H9 (cell line): ENCODE results near the gene C1orf105. TPM values are rescaled to one million over a fixed set of nuclear protein-coding genes. Genes with fewer than 3 reads are reported as not detected.

Experiments
- DNase-seq: peaks from one replicate; pipeline ENCODE4 v3.0.0-alpha.2; 2017
- H2AFZ ChIP-seq: one replicate; pipeline ENCODE4 v1.6.1; 2013; ENCODE audit warnings: mild to moderate bottlenecking, low read length, control low read depth, moderate library complexity
- H2AK5ac ChIP-seq: 2 replicates; pipeline ENCODE4 v1.6.1; 2013; ENCODE audit warnings: low read length, control low read depth, mixed read lengths; ENCODE audit not compliant: insufficient read length
- H2BK120ac ChIP-seq: one replicate; pipeline ENCODE4 v1.6.1; 2013; ENCODE audit warnings: low read depth, mild to moderate bottlenecking, low read length, control low read depth, inconsistent platforms; ENCODE audit not compliant: poor library complexity, severe bottlenecking
- H2BK12ac ChIP-seq: 2 replicates; pipeline ENCODE4 v1.6.1; 2013; ENCODE audit warnings: low read length, control low read depth, mixed read lengths, low read depth; ENCODE audit not compliant: insufficient read length
- H2BK15ac ChIP-seq: 2 replicates; pipeline ENCODE4 v1.6.1; 2013; ENCODE audit warnings: low read depth, low read length, control low read depth
- H2BK20ac ChIP-seq: one replicate; pipeline ENCODE4 v1.6.1; 2013; ENCODE audit warnings: low read depth, mild to moderate bottlenecking, low read length, control low read depth, inconsistent platforms; ENCODE audit not compliant: poor library complexity, severe bottlenecking
- H2BK5ac ChIP-seq: 2 replicates; pipeline ENCODE4 v1.6.1; 2013; ENCODE audit warnings: low read length, control low read depth, mixed read lengths; ENCODE audit not compliant: insufficient read length
- H3K14ac ChIP-seq: 2 replicates; pipeline ENCODE4 v1.6.1; 2013; ENCODE audit warnings: low read length, control low read depth; ENCODE audit not compliant: insufficient read depth
- H3K18ac ChIP-seq: 2 replicates; pipeline ENCODE4 v1.6.1; 2013; ENCODE audit warnings: low read depth, mild to moderate bottlenecking, mixed read lengths, low read length, control low read depth; ENCODE audit not compliant: insufficient read length
- H3K23ac ChIP-seq: 2 replicates; pipeline ENCODE4 v1.6.1; 2013; ENCODE audit warnings: low read length, control low read depth, mixed read lengths, low read depth; ENCODE audit not compliant: insufficient read length
- H3K23me2 ChIP-seq: 2 replicates; pipeline ENCODE4 v1.6.1; 2013; ENCODE audit warnings: low read depth, mild to moderate bottlenecking, mixed read lengths, low read length, control low read depth; ENCODE audit not compliant: insufficient read length, poor library complexity, severe bottlenecking
- H3K27ac ChIP-seq: 2 replicates; pipeline ENCODE4 v1.5.1; 2013; ENCODE audit warnings: low read length, control low read depth, mixed read lengths, low read depth; ENCODE audit not compliant: insufficient read length
- H3K27me3 ChIP-seq: 2 replicates; pipeline ENCODE4 v1.6.1; 2013; ENCODE audit warnings: low read length, control low read depth, inconsistent platforms; ENCODE audit not compliant: insufficient read depth
- H3K4ac ChIP-seq: 2 replicates; pipeline ENCODE4 v1.6.1; 2013; ENCODE audit warnings: low read depth, mild to moderate bottlenecking, control low read depth, inconsistent platforms, low read length, moderate library complexity
- H3K4me1 ChIP-seq: 2 replicates; pipeline ENCODE4 v1.6.1; 2013; ENCODE audit warnings: low read length, control low read depth, inconsistent platforms; ENCODE audit not compliant: insufficient read depth
- H3K4me2 ChIP-seq: 2 replicates; pipeline ENCODE4 v1.6.1; 2013; ENCODE audit warnings: low read length, control low read depth, mixed read lengths; ENCODE audit not compliant: insufficient read length, insufficient read depth
- H3K56ac ChIP-seq: 2 replicates; pipeline ENCODE4 v1.6.1; 2013; ENCODE audit warnings: low read depth, mild to moderate bottlenecking, mixed read lengths, low read length, control low read depth; ENCODE audit not compliant: insufficient read length
- H3K79me1 ChIP-seq: 2 replicates; pipeline ENCODE4 v1.6.1; 2013; ENCODE audit warnings: low read depth, mild to moderate bottlenecking, moderate library complexity, low read length, control low read depth, inconsistent platforms; ENCODE audit not compliant: insufficient read depth, poor library complexity, severe bottlenecking
- H3K79me2 ChIP-seq: 2 replicates; pipeline ENCODE4 v1.6.1; 2013; ENCODE audit warnings: low read length, control low read depth, inconsistent platforms; ENCODE audit not compliant: insufficient read depth
- H3K9ac ChIP-seq: 2 replicates; pipeline ENCODE4 v1.6.1; 2013; ENCODE audit warnings: low read length, control low read depth, mixed read lengths; ENCODE audit not compliant: insufficient read length; ENCODE audit errors: extremely low read depth
- H3K9me3 ChIP-seq: one replicate; pipeline ENCODE4 v1.6.1; 2013; ENCODE audit warnings: low read depth, low read length, inconsistent platforms; ENCODE audit not compliant: control insufficient read depth
- H3T11ph ChIP-seq: one replicate; pipeline ENCODE4 v1.6.1; 2013; ENCODE audit warnings: mild to moderate bottlenecking, low read length, control low read depth, inconsistent platforms
- H4K20me1 ChIP-seq: one replicate; pipeline ENCODE4 v1.6.1; 2013; ENCODE audit not compliant: control insufficient read depth, insufficient read length, insufficient read depth
- H4K5ac ChIP-seq: 2 replicates; pipeline ENCODE4 v1.6.1; 2013; ENCODE audit warnings: low read depth, mild to moderate bottlenecking, mixed read lengths, low read length, control low read depth; ENCODE audit not compliant: insufficient read length
- H4K8ac ChIP-seq: replicated peaks from 2 replicates; pipeline ENCODE4 v1.6.1; 2013; ENCODE audit warnings: low read length, control low read depth, mixed read lengths, low read depth; ENCODE audit not compliant: insufficient read length
- H4K91ac ChIP-seq: 2 replicates; pipeline ENCODE4 v1.6.1; 2013; ENCODE audit warnings: low read depth, mild to moderate bottlenecking, moderate library complexity, mixed read lengths, low read length, control low read depth; ENCODE audit not compliant: insufficient read length
- H3K27ac Mint-ChIP-seq, 3 experiments: 2 replicates in 2 of 3; 3 replicates in 1 of 3; pipeline ENCODE4 v1.8.0; 2020 to 2021; ENCODE audit warnings: mixed read lengths in 3 of 3, mild to moderate bottlenecking in 1 of 3, moderate library complexity in 1 of 3
- H3K27me3 Mint-ChIP-seq: 2 replicates; pipeline ENCODE4 v1.8.0; 2021; ENCODE audit warnings: low read depth, mild to moderate bottlenecking, moderate library complexity, mixed read lengths
- H3K36me3 Mint-ChIP-seq, 3 experiments: 2 replicates in 2 of 3; 3 replicates in 1 of 3; pipeline ENCODE4 v1.8.0; 2020 to 2021; ENCODE audit warnings: low read depth in 3 of 3, mixed read lengths in 3 of 3; ENCODE audit not compliant: insufficient read depth in 1 of 3
- H3K4me1 Mint-ChIP-seq, 2 experiments: 2 replicates each; pipeline ENCODE4 v1.8.0; 2020; ENCODE audit warnings: mixed read lengths in 2 of 2
- H3K4me3 Mint-ChIP-seq, 2 experiments: 2 replicates in 1 of 2; 3 replicates in 1 of 2; pipeline ENCODE4 v1.8.0; 2020 to 2021; ENCODE audit warnings: mild to moderate bottlenecking in 2 of 2, mixed read lengths in 2 of 2, moderate library complexity in 1 of 2
- H3K9me3 Mint-ChIP-seq, 2 experiments: 2 replicates in 1 of 2; 3 replicates in 1 of 2; pipeline ENCODE4 v1.8.0; 2020; ENCODE audit warnings: mild to moderate bottlenecking in 2 of 2, mixed read lengths in 2 of 2, moderate library complexity in 1 of 2
- WGBS: extraction: QIAGEN DNeasy Blood & Tissue Kit; methylation state at CpG from one replicate; pipeline ENCODE4 v1.1.7; 2013; ENCODE audit warnings: missing lambda C conversion rate, low lambda C conversion rate, mixed read lengths; ENCODE audit not compliant: insufficient read length; ENCODE audit errors: extremely low coverage; 5-methylcytosine and 5-hydroxymethylcytosine counted together
- total RNA-seq: library from RNA; stranded (reverse); gene quantifications from 2 replicates; pipeline ENCODE4 v1.2.1, GENCODE V29; 2021
- TF ChIP-seq, protein P1 (sequence below): fragments of 200-600 bp; sonication (generic); conservative IDR thresholded peaks from 3 replicates; pipeline ENCODE4 v1.8.0; 2021; ENCODE audit warnings: antibody characterized with exemption, mild to moderate bottlenecking

Gene C1orf105
- total RNA-seq, 1 experiment from 2014 or later: not detected

DNA sequence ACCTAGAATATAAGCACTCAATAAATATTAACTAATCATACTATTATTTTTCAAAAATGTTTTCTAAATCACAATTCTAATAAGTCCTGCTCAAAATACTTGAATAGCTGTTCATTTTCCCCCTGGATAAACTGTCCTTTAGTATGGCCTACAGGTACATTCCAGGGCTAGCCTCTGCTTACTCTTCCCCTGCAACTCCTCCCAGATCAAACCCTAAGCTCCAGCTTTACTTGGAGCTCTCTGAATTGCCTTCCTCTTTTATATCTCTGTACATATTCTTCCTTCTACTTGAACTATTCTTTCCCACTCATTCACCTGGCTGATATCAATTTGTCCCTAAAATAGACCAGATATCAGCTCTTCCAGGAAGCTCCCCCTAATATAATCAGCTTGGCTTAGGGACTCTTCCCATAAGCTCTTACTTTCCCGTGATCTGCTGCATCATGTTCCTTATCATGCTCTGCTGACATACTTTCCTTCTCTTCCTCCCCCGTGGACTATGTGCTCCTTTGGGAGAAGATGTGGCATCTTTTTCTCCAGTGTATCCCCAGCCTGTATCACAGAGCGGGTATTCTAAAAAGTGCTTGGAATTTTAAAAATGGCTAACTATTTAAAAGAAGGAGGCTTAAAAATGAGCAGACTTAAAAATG is 66.4 kb downstream of the C1orf105 start:
- Histone ChIP-seq H2AK5ac (no peak overlapping the region), H3K56ac (no peak overlapping the region), H3K79me2 (no peaks in the 10 kb centered on the region), H2BK15ac (no peak overlapping the region), H3K4me1 (no peaks in the 10 kb centered on the region), H3T11ph (no peak overlapping the region), H4K20me1 (no peaks in the 10 kb centered on the region), H4K8ac (no peak overlapping the region), H3K4ac (no peak overlapping the region), H3K27me3 (no peaks in the 10 kb centered on the region), H2BK12ac (no peak overlapping the region), H3K14ac (no peak overlapping the region), H2BK5ac (no peak overlapping the region), H2BK120ac (no peak overlapping the region), H3K23me2 (no peaks in the 10 kb centered on the region), H3K27ac (no peak overlapping the region), H3K9ac (no peak overlapping the region), H3K18ac (no peak overlapping the region), H3K23ac (no peak overlapping the region), H4K5ac (no peak overlapping the region), H2AFZ (no peak overlapping the region), H4K91ac (no peak overlapping the region), H3K79me1 (no peaks in the 10 kb centered on the region), H3K4me2 (no peak overlapping the region), H3K9me3 (no peaks in the 10 kb centered on the region), H2BK20ac (no peak overlapping the region)
- no peaks in the 10 kb centered on the region for H3K36me3 Mint-ChIP-seq
- no peaks in the 10 kb centered on the region; a peak in 2 of 4 replicates for H3K4me1 Mint-ChIP-seq
- WGBS: no CpG with 5 or more reads among the region's 3 CpGs
- DNase-seq: no peak
- H3K27ac Mint-ChIP-seq: no peak overlapping the region; a peak in 1 of 7 replicates
- H3K4me3 Mint-ChIP-seq: no peak overlapping the region
- H3K27me3 Mint-ChIP-seq: no peaks in the 10 kb centered on the region; the same call in 1 of the 2 replicates
- TF ChIP-seq, protein P1, sequence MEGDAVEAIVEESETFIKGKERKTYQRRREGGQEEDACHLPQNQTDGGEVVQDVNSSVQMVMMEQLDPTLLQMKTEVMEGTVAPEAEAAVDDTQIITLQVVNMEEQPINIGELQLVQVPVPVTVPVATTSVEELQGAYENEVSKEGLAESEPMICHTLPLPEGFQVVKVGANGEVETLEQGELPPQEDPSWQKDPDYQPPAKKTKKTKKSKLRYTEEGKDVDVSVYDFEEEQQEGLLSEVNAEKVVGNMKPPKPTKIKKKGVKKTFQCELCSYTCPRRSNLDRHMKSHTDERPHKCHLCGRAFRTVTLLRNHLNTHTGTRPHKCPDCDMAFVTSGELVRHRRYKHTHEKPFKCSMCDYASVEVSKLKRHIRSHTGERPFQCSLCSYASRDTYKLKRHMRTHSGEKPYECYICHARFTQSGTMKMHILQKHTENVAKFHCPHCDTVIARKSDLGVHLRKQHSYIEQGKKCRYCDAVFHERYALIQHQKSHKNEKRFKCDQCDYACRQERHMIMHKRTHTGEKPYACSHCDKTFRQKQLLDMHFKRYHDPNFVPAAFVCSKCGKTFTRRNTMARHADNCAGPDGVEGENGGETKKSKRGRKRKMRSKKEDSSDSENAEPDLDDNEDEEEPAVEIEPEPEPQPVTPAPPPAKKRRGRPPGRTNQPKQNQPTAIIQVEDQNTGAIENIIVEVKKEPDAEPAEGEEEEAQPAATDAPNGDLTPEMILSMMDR: no peak
- no peaks in the 10 kb centered on the region for H3K9me3 Mint-ChIP-seq
